Neural progenitor cell (in vitro differentiated cells): ENCODE results near the gene TSEN34. TPM values are rescaled to one million over a fixed set of nuclear protein-coding genes. Genes with fewer than 3 reads are reported as not detected.

ENCODE experiments used
- DNase-seq: peaks from one replicate; pipeline ENCODE4 v3.0.0-alpha.2; 2016; ENCODE audit warnings: low spot score
- H2AFZ ChIP-seq: fragments of 200-600 bp; sonication (generic); replicated peaks from 2 replicates; pipeline ENCODE4 v1.6.1; 2016; ENCODE audit warnings: antibody characterized with exemption
- H3F3A ChIP-seq: fragments of 200-600 bp; sonication (generic); 2 replicates; pipeline ENCODE4 v1.6.1; 2016; ENCODE audit warnings: antibody characterized with exemption, low read depth
- H3K27ac ChIP-seq: fragments of 200-600 bp; sonication (generic); 2 replicates; pipeline ENCODE4 v1.5.1; 2016; ENCODE audit warnings: mild to moderate bottlenecking
- H3K27me3 ChIP-seq: fragments of 200-600 bp; sonication (generic); 2 replicates; pipeline ENCODE4 v1.6.1; 2016; ENCODE audit warnings: mild to moderate bottlenecking, moderate library complexity
- H3K36me3 ChIP-seq: fragments of 200-600 bp; sonication (generic); 2 replicates; pipeline ENCODE4 v1.5.1; 2016
- H3K4me1 ChIP-seq: fragments of 200-600 bp; sonication (generic); 2 replicates; pipeline ENCODE4 v1.6.1; 2016; ENCODE audit warnings: mixed run types
- H3K4me2 ChIP-seq: fragments of 200-600 bp; sonication (generic); 2 replicates; pipeline ENCODE4 v1.6.1; 2016
- H3K4me3 ChIP-seq: fragments of 200-600 bp; sonication (generic); 2 replicates; pipeline ENCODE4 v1.5.1; 2016
- H3K79me2 ChIP-seq: fragments of 200-600 bp; sonication (generic); 2 replicates; pipeline ENCODE4 v1.6.1; 2016; ENCODE audit warnings: low read depth
- H3K9ac ChIP-seq: fragments of 200-600 bp; sonication (generic); 2 replicates; pipeline ENCODE4 v1.6.1; 2016
- H3K9me3 ChIP-seq: fragments of 200-600 bp; sonication (generic); 2 replicates; pipeline ENCODE4 v1.5.1; 2016; ENCODE audit warnings: low read depth
- H4K20me1 ChIP-seq: fragments of 200-600 bp; sonication (generic); 2 replicates; pipeline ENCODE4 v1.6.1; 2016; ENCODE audit warnings: low read depth
- H3K27ac Mint-ChIP-seq: 3 replicates; pipeline ENCODE4 v1.8.0; 2021; ENCODE audit warnings: mixed read lengths
- H3K27me3 Mint-ChIP-seq: 2 replicates; pipeline ENCODE4 v1.8.0; 2022; ENCODE audit warnings: low read depth, mild to moderate bottlenecking, inconsistent platforms, moderate library complexity, mixed read lengths; ENCODE audit not compliant: insufficient read depth
- H3K36me3 Mint-ChIP-seq: 3 replicates; pipeline ENCODE4 v1.8.0; 2021; ENCODE audit warnings: mixed read lengths
- H3K4me1 Mint-ChIP-seq: 3 replicates; pipeline ENCODE4 v1.8.0; 2021; ENCODE audit warnings: mixed read lengths
- H3K4me3 Mint-ChIP-seq: 3 replicates; pipeline ENCODE4 v1.8.0; 2021; ENCODE audit warnings: mild to moderate bottlenecking, moderate library complexity, mixed read lengths
- H3K9me3 Mint-ChIP-seq: 3 replicates; pipeline ENCODE4 v1.8.0; 2020; ENCODE audit warnings: mixed read lengths
- EZH2 ChIP-seq: fragments of 200-600 bp; sonication (generic); IDR thresholded peaks from 2 replicates; pipeline ENCODE4 v1.6.1; 2017; ENCODE audit warnings: antibody characterized with exemption, mild to moderate bottlenecking, moderate library complexity
- EZH2phosphoT487 ChIP-seq: fragments of 200-600 bp; sonication (generic); IDR thresholded peaks from 2 replicates; pipeline ENCODE4 v1.6.1; 2017; ENCODE audit warnings: antibody characterized with exemption
- total RNA-seq: library from RNA; depleted of rRNA; stranded (reverse); fragments of >200 nt; gene quantifications from 2 replicates; pipeline ENCODE4 v1.2.3, GENCODE V29; 2015; ENCODE audit warnings: low replicate concordance
- TF ChIP-seq, protein P1 (sequence below): fragments of 200-600 bp; sonication (generic); IDR thresholded peaks from 2 replicates; pipeline ENCODE4 v1.5.1; 2017; ENCODE audit warnings: antibody characterized with exemption, mild to moderate bottlenecking

The TSEN34 gene
- total RNA-seq, 1 donor from 2014 or later: 10.3 TPM

DNA sequence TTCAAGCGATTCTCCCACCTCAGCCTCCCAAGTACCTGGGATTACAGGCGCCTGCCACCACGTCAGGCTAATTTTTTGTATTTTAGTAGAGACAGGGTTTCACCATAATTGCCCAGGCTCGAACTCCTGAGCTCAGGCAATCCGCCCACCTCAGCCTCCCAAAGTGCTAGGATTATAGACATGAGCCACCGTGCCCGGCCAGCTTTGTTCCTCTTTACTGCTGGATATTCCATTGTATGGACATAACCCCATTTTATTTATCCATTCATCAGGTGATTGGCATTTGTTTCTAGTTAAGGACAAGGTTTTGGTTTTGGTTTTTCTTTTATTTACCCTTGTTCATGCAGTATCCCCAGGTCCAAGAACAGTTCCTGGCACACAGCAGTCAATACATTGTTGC lies 5.4 kb downstream of the TSEN34 start:
- no peak overlapping the region for H3K27ac Mint-ChIP-seq
- H3K9ac ChIP-seq: no peak overlapping the region
- no peak overlapping the region for H3K4me3 Mint-ChIP-seq
- DNase-seq: no peak
- peaks cover 11% of the 10 kb centered on the region for H3K27me3 Mint-ChIP-seq
- TF ChIP-seq EZH2phosphoT487 (no peak), EZH2 (no peak)
- TF ChIP-seq, protein P1, sequence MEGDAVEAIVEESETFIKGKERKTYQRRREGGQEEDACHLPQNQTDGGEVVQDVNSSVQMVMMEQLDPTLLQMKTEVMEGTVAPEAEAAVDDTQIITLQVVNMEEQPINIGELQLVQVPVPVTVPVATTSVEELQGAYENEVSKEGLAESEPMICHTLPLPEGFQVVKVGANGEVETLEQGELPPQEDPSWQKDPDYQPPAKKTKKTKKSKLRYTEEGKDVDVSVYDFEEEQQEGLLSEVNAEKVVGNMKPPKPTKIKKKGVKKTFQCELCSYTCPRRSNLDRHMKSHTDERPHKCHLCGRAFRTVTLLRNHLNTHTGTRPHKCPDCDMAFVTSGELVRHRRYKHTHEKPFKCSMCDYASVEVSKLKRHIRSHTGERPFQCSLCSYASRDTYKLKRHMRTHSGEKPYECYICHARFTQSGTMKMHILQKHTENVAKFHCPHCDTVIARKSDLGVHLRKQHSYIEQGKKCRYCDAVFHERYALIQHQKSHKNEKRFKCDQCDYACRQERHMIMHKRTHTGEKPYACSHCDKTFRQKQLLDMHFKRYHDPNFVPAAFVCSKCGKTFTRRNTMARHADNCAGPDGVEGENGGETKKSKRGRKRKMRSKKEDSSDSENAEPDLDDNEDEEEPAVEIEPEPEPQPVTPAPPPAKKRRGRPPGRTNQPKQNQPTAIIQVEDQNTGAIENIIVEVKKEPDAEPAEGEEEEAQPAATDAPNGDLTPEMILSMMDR: no peak
- H2AFZ ChIP-seq: no peak overlapping the region
- peaks cover 29% of the 10 kb centered on the region for H3K79me2 ChIP-seq
- no peak overlapping the region for H3K27ac ChIP-seq
- peaks cover 18% of the 10 kb centered on the region for H3K36me3 Mint-ChIP-seq
- H4K20me1 ChIP-seq: peaks cover 17% of the 10 kb centered on the region
- peaks cover 18% of the 10 kb centered on the region for H3K4me1 Mint-ChIP-seq
- no peaks in the 10 kb centered on the region for H3K9me3 Mint-ChIP-seq
- H3K4me1 ChIP-seq: peaks cover 12% of the 10 kb centered on the region
- peaks cover 5% of the 10 kb centered on the region for H3K36me3 ChIP-seq
- no peaks in the 10 kb centered on the region for H3K9me3 ChIP-seq
- H3F3A ChIP-seq: peaks cover 37% of the 10 kb centered on the region
- H3K4me2 ChIP-seq: no peak overlapping the region
- no peaks in the 10 kb centered on the region for H3K27me3 ChIP-seq
- no peak overlapping the region for H3K4me3 ChIP-seq

DNA sequence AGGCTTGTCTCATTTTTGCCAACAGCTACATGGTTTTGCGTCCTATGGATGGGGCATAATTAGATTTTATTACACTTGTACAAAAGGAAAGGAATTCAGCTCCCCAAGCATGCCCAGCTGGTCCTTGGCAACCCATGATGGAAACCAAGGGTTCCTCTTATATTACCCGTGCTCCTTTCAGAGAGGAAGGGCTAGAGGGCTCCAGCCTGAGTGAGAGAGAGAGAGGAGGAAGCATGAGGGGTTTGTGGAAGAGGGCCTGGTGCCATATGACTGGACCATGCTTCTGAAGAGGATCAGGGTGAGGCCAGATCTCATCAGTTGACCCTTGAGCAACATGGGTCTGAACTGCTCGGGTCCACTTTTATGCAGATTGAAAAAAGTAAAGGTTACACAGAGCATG lies 6.0 kb downstream of the TSEN34 start:
- Histone ChIP-seq H4K20me1 (peaks cover 17% of the 10 kb centered on the region), H3K9ac (no peak overlapping the region), H3K36me3 (peaks cover 11% of the 10 kb centered on the region), H3K9me3 (no peaks in the 10 kb centered on the region), H3K4me3 (no peak overlapping the region), H3F3A (peaks cover 37% of the 10 kb centered on the region), H3K4me1 (peaks cover 12% of the 10 kb centered on the region), H3K27ac (no peak overlapping the region), H2AFZ (no peak overlapping the region), H3K27me3 (no peaks in the 10 kb centered on the region), H3K4me2 (no peak overlapping the region), H3K79me2 (peaks cover 30% of the 10 kb centered on the region)
- TF ChIP-seq, protein P1: no peak
- TF ChIP-seq EZH2 (no peak), EZH2phosphoT487 (no peak)
- no peak for DNase-seq
- H3K9me3 Mint-ChIP-seq: no peaks in the 10 kb centered on the region
- peaks cover 18% of the 10 kb centered on the region for H3K36me3 Mint-ChIP-seq
- no peak overlapping the region for H3K27ac Mint-ChIP-seq
- H3K4me3 Mint-ChIP-seq: no peak overlapping the region
- H3K27me3 Mint-ChIP-seq: peaks cover 11% of the 10 kb centered on the region
- peaks cover 18% of the 10 kb centered on the region for H3K4me1 Mint-ChIP-seq

DNA sequence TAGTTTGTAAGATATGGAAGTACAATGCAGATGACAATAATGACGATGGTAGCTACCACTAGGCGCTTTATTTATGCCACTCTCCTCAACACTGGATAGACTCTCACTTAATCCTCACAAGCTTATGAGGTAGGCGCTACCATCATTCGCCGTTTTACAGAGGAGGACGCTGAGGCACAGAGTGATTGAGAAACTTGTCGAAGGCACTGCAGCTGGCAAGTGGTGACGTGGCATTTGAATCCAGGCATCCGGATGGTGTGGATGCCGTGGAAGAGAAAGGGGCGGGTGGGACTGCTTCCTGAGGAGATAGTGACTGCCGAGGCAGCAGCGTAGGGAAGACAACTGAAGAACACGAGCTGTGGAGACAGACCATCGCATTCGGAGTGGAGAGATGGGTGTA lies 8.3 kb downstream of the TSEN34 start:
- Histone ChIP-seq H3K4me1 (peaks cover 28% of the 10 kb centered on the region), H3K9ac (no peak overlapping the region), H2AFZ (no peak overlapping the region), H3K27me3 (no peaks in the 10 kb centered on the region), H3K4me2 (no peak overlapping the region), H3K9me3 (no peaks in the 10 kb centered on the region), H3K36me3 (peaks cover 17% of the 10 kb centered on the region), H3K4me3 (no peak overlapping the region), H3K79me2 (peaks cover 38% of the 10 kb centered on the region), H4K20me1 (peaks cover 35% of the 10 kb centered on the region), H3F3A (peaks cover 51% of the 10 kb centered on the region), H3K27ac (no peak overlapping the region)
- Mint-ChIP-seq H3K36me3 (peaks cover 22% of the 10 kb centered on the region), H3K9me3 (no peaks in the 10 kb centered on the region), H3K4me1 (peaks cover 26% of the 10 kb centered on the region), H3K27ac (peak overlapping the region; percentile 85), H3K27me3 (peaks cover 7% of the 10 kb centered on the region), H3K4me3 (peak overlapping the region; percentile 84)
- no peak for DNase-seq
- TF ChIP-seq EZH2 (no peak), EZH2phosphoT487 (no peak)
- TF ChIP-seq, protein P1: no peak
